B cell (primary cell): ENCODE data around the gene FHIT. TPM values are rescaled to one million over a fixed set of nuclear protein-coding genes. Genes with fewer than 3 reads are reported as not detected.

ENCODE experiments used
- ATAC-seq: fragments of 200-7000 bp; cut with Tn5 transposase; one replicate; pipeline ENCODE4 v1.10.0; 2021; ENCODE audit warnings: low read depth, mild to moderate bottlenecking, moderate number of reproducible peaks, moderate library complexity
- CTCF ChIA-PET: fragments of 350-600 bp; sonication (Branson Sonifier 250); formaldehyde crosslinking; loops from one replicate; lab custom pipeline; 2021; ENCODE audit warnings: antibody characterized with exemption, inconsistent platforms; lab: Charles Lee
- POLR2A ChIA-PET: fragments of 350-600 bp; sonication (Branson Sonifier 250); formaldehyde crosslinking; loops from one replicate; lab custom pipeline; 2021; ENCODE audit warnings: antibody characterized with exemption; lab: Charles Lee
- DNase-seq: peaks from one replicate; pipeline ENCODE4 v3.0.0; 2013
- H2AFZ ChIP-seq: 2 replicates; pipeline ENCODE4 v1.6.1; 2012; ENCODE audit warnings: mild to moderate bottlenecking, low read depth, low read length; ENCODE audit not compliant: insufficient read depth, poor library complexity, severe bottlenecking
- H3K27ac ChIP-seq, 2 donors: 1 replicate in 1 of 2; 2 replicates in 1 of 2; pipeline ENCODE4 v1.5.1; 2012 to 2013; ENCODE audit warnings: low read length in 2 of 2, mild to moderate bottlenecking in 2 of 2, moderate library complexity in 1 of 2
- H3K27me3 ChIP-seq, 4 experiments: fragments of 200-600 bp in 1 of 4; sonication (generic) in 1 of 4; replicated peaks in 1 of 4; 1 replicate in 2 of 4; 2 replicates in 2 of 4; pipeline versions ENCODE4 v1.6.1 to v1.7.0; 2013 to 2016; ENCODE audit warnings: low read length in 3 of 4, mild to moderate bottlenecking in 2 of 4, mixed read lengths in 1 of 4, moderate library complexity in 1 of 4; ENCODE audit not compliant: insufficient read depth in 4 of 4, control insufficient read depth in 3 of 4; ENCODE audit errors: control extremely low read depth in 1 of 4
- H3K36me3 ChIP-seq, 2 experiments: replicated peaks in 1 of 2; 1 replicate in 1 of 2; 2 replicates in 1 of 2; pipeline versions ENCODE4 v1.6.1 to v1.7.1; 2013; ENCODE audit warnings: low read length in 1 of 2; ENCODE audit not compliant: insufficient read depth in 2 of 2, control insufficient read depth in 1 of 2; ENCODE audit errors: control extremely low read depth in 1 of 2, extremely low read depth in 1 of 2
- H3K4me1 ChIP-seq, 2 donors: fragments of 200-600 bp in 1 of 2; sonication (generic) in 1 of 2; 1 replicate in 1 of 2; 2 replicates in 1 of 2; pipeline versions ENCODE4 v1.5.1 to v1.6.1; 2013 to 2017; ENCODE audit warnings: low read length in 2 of 2; ENCODE audit not compliant: control insufficient read depth in 2 of 2, insufficient read depth in 2 of 2
- H3K4me2 ChIP-seq: replicated peaks from 2 replicates; pipeline ENCODE3; 2012; ENCODE audit warnings: mild to moderate bottlenecking, low read depth, low read length; ENCODE audit not compliant: poor library complexity, severe bottlenecking
- H3K4me3 ChIP-seq, 5 experiments: fragments of 200-600 bp in 1 of 5; sonication (generic) in 1 of 5; 1 replicate in 3 of 5; 2 replicates in 2 of 5; pipeline versions ENCODE4 v1.5.1 to v1.7.0; 2011 to 2016; ENCODE audit warnings: low read length in 4 of 5, mild to moderate bottlenecking in 4 of 5, low read depth in 2 of 5, control low read depth in 1 of 5, moderate library complexity in 1 of 5; ENCODE audit not compliant: insufficient read depth in 1 of 5; ENCODE audit errors: control extremely low read depth in 1 of 5, extremely low read depth in 1 of 5
- H3K79me2 ChIP-seq: fragments of 200-600 bp; sonication (generic); one replicate; pipeline ENCODE4 v1.6.0; 2016; ENCODE audit warnings: low read length; ENCODE audit not compliant: control insufficient read depth, insufficient read depth
- H3K9ac ChIP-seq: fragments of 200-600 bp; sonication (generic); 2 replicates; pipeline ENCODE4 v1.6.1; 2017; ENCODE audit warnings: mild to moderate bottlenecking, low read length, moderate library complexity
- H3K9me3 ChIP-seq, 3 donors: one replicate each; pipeline versions ENCODE4 v1.6.1 to v1.7.1; 2013; ENCODE audit warnings: low read length in 2 of 3; ENCODE audit not compliant: control insufficient read depth in 2 of 3, insufficient read depth in 1 of 3; ENCODE audit errors: control extremely low read depth in 1 of 3
- H4K20me1 ChIP-seq: 2 replicates; pipeline ENCODE4 v1.6.0; 2012; ENCODE audit warnings: mild to moderate bottlenecking, low read length; ENCODE audit not compliant: insufficient read depth, control insufficient read depth, poor library complexity, severe bottlenecking
- H3K27ac Mint-ChIP-seq: one replicate; pipeline ENCODE4 v1.8.0; 2021; ENCODE audit warnings: mixed read lengths
- H3K27me3 Mint-ChIP-seq: one replicate; pipeline ENCODE4 v1.8.0; 2021; ENCODE audit warnings: mixed read lengths
- H3K4me1 Mint-ChIP-seq: one replicate; pipeline ENCODE4 v1.8.0; 2021; ENCODE audit warnings: mixed read lengths
- H3K4me3 Mint-ChIP-seq: one replicate; pipeline ENCODE4 v1.8.0; 2021; ENCODE audit warnings: mixed read lengths
- H3K9me3 Mint-ChIP-seq: one replicate; pipeline ENCODE4 v1.8.0; 2022; ENCODE audit warnings: mixed read lengths; ENCODE audit not compliant: insufficient read depth
- EZH2 ChIP-seq: IDR thresholded peaks from 2 replicates; pipeline ENCODE4 v1.6.1; 2012; ENCODE audit warnings: borderline replicate concordance, low read depth, mild to moderate bottlenecking, moderate library complexity, low read length; ENCODE audit not compliant: insufficient read depth, poor library complexity, severe bottlenecking
- WGBS: methylation state at CpG from one replicate; pipeline ENCODE4 v1.1.5; 2013; ENCODE audit warnings: missing lambda C conversion rate; ENCODE audit not compliant: insufficient coverage; 5-methylcytosine and 5-hydroxymethylcytosine counted together
- intact Hi-C: fragments of 100-400 bp; cut with micrococcal nuclease; formaldehyde crosslinking; loops from one replicate; pipeline ENCODE4 v1.10.0; 2022
- polyA plus RNA-seq: library from polyadenylated mRNA; depleted of rRNA; stranded (reverse); fragments of >200 nt; gene quantifications from 2 replicates; pipeline ENCODE4 v1.2.3, GENCODE V29; 2012
- total RNA-seq, 2 donors: library from RNA; stranded (reverse); fragments of 120-200 nt in 1 of 2; gene quantifications; 1 replicate in 1 of 2; 2 replicates in 1 of 2; pipeline versions ENCODE4 v1.2.3 to v1.2.4, GENCODE V29; 2013 to 2022
- TF ChIP-seq, protein P1 (sequence below): fragments of 200-600 bp; IDR thresholded peaks from one replicate; pipeline ENCODE4 v1.8.0; 2022; ENCODE audit warnings: antibody characterized with exemption, mild to moderate bottlenecking

FHIT gene
- total and polyA plus RNA-seq, 2 donors (not counting 1 experiment from before 2014, with no cell fraction given), result 1.7 to 7.8 TPM

DNA sequence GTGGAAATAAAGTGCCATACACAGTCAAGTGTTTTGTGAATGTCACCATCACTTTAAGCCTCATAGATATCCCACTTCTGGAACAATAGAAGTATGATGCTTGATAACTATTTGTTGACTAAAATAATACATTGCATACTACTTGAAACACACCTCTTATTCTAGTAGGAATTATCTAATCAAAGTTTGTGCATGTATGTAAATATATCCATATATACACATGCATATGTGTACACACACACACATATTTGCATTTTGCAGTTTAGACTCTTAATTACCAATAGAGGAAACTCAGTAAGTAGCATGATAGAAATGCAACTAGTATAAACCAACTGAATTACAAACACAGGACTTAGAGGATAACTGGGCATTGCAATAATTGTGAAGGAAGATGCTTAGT is 1084.1 kb downstream of the FHIT start:
- Mint-ChIP-seq H3K4me3 (no peak overlapping the region), H3K27me3 (no peaks in the 10 kb centered on the region), H3K4me1 (no peaks in the 10 kb centered on the region), H3K9me3 (no peaks in the 10 kb centered on the region), H3K27ac (no peak overlapping the region)
- Histone ChIP-seq H2AFZ (no peak overlapping the region), H3K27me3 (no peaks in the 10 kb centered on the region), H3K4me3 (no peak overlapping the region), H3K36me3 (no peaks in the 10 kb centered on the region), H4K20me1 (no peaks in the 10 kb centered on the region), H3K27ac (no peak overlapping the region), H3K79me2 (no peaks in the 10 kb centered on the region), H3K4me2 (no peak overlapping the region), H3K4me1 (no peaks in the 10 kb centered on the region), H3K9me3 (no peaks in the 10 kb centered on the region), H3K9ac (no peak overlapping the region)
- TF ChIP-seq EZH2, result no peak
- TF ChIP-seq, protein P1, sequence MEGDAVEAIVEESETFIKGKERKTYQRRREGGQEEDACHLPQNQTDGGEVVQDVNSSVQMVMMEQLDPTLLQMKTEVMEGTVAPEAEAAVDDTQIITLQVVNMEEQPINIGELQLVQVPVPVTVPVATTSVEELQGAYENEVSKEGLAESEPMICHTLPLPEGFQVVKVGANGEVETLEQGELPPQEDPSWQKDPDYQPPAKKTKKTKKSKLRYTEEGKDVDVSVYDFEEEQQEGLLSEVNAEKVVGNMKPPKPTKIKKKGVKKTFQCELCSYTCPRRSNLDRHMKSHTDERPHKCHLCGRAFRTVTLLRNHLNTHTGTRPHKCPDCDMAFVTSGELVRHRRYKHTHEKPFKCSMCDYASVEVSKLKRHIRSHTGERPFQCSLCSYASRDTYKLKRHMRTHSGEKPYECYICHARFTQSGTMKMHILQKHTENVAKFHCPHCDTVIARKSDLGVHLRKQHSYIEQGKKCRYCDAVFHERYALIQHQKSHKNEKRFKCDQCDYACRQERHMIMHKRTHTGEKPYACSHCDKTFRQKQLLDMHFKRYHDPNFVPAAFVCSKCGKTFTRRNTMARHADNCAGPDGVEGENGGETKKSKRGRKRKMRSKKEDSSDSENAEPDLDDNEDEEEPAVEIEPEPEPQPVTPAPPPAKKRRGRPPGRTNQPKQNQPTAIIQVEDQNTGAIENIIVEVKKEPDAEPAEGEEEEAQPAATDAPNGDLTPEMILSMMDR, result no peak
- POLR2A ChIA-PET, result no interaction called here
- no peak for DNase-seq
- ATAC-seq, result no peak
- CTCF ChIA-PET, result interaction anchor here (1.0 kb wide), 1 partner anchor 14 kb away, joined by 3 read pairs; no protein-coding TSS in a partner anchor
- intact Hi-C loops, result no loop called here

- Histone ChIP-seq H3K9me3 (no peaks in the 10 kb centered on the region), H3K4me3 (no peak overlapping the region), H3K27ac (no peak overlapping the region), H3K27me3 (no peaks in the 10 kb centered on the region), H2AFZ (no peak overlapping the region), H3K36me3 (no peaks in the 10 kb centered on the region), H4K20me1 (no peaks in the 10 kb centered on the region), H3K4me1 (no peaks in the 10 kb centered on the region), H3K4me2 (no peak overlapping the region), H3K79me2 (no peaks in the 10 kb centered on the region), H3K9ac (no peak overlapping the region)
- TF ChIP-seq EZH2, result no peak
- TF ChIP-seq, protein P1, result no peak
- no peak overlapping the region for H3K27ac Mint-ChIP-seq
- 93% methylated on average over 8 of the region's 11 CpGs for WGBS
- no peak for DNase-seq
- H3K9me3 Mint-ChIP-seq, result no peaks in the 10 kb centered on the region
- POLR2A ChIA-PET, result no interaction called here
- H3K27me3 Mint-ChIP-seq, result no peaks in the 10 kb centered on the region
- H3K4me1 Mint-ChIP-seq, result no peaks in the 10 kb centered on the region
- CTCF ChIA-PET, result no interaction called here
- no peak overlapping the region for H3K4me3 Mint-ChIP-seq
- intact Hi-C loops, result no loop called here
- ATAC-seq, result no peak
Measured at GRCh38 chr3:60160822-60161748, 1090.2 kb downstream of the FHIT start.
